HUES48 (cell line): ENCODE results near the gene NDRG3.
"Not testable (repeated sequence)": the region's sequence is repeated elsewhere in the genome, so short reads cannot be mapped to it uniquely, and the experiment has no call there.

ENCODE experiments used
- H3K27ac ChIP-seq: one replicate; pipeline ENCODE4 v1.7.0; 2013; ENCODE audit warnings: low read depth, low read length, inconsistent platforms
- H3K27me3 ChIP-seq: 2 replicates; pipeline ENCODE4 v1.6.1; 2013; ENCODE audit warnings: mild to moderate bottlenecking, low read length; ENCODE audit not compliant: control insufficient read depth, insufficient read depth
- H3K36me3 ChIP-seq: 2 replicates; pipeline ENCODE4 v1.6.1; 2013; ENCODE audit warnings: low read length; ENCODE audit not compliant: control insufficient read depth, insufficient read depth
- H3K4me1 ChIP-seq: 2 replicates; pipeline ENCODE4 v1.6.1; 2013; ENCODE audit warnings: mild to moderate bottlenecking, low read length; ENCODE audit not compliant: control insufficient read depth, insufficient read depth
- H3K4me3 ChIP-seq: 2 replicates; pipeline ENCODE4 v1.5.1; 2013; ENCODE audit warnings: mild to moderate bottlenecking, low read depth, low read length
- H3K9ac ChIP-seq: 2 replicates; pipeline ENCODE4 v1.6.1; 2013; ENCODE audit warnings: mild to moderate bottlenecking, low read depth, low read length, moderate library complexity
- H3K9me3 ChIP-seq: 2 replicates; pipeline ENCODE4 v1.6.1; 2013; ENCODE audit warnings: low read length; ENCODE audit not compliant: control insufficient read depth, insufficient read depth

Gene NDRG3

GRCh38 chr20:36645353-36645752 is 100.5 kb downstream of the NDRG3 start:
- H3K36me3 ChIP-seq, result no peaks in the 10 kb centered on the region
- no peaks in the 10 kb centered on the region for H3K27me3 ChIP-seq
- no peak overlapping the region for H3K27ac ChIP-seq
- H3K4me3 ChIP-seq, result no peak overlapping the region
- H3K9me3 ChIP-seq, result no peaks in the 10 kb centered on the region
- no peak overlapping the region for H3K9ac ChIP-seq
- H3K4me1 ChIP-seq, result peaks cover 13% of the 10 kb centered on the region

- Histone ChIP-seq H3K4me3 (no peak overlapping the region), H3K9ac (no peak overlapping the region), H3K27ac (no peak overlapping the region), H3K27me3 (no peaks in the 10 kb centered on the region), H3K36me3 (no peaks in the 10 kb centered on the region), H3K4me1 (peaks cover 13% of the 10 kb centered on the region), H3K9me3 (no peaks in the 10 kb centered on the region)
Measured at GRCh38 chr20:36644706-36645095, 101.2 kb downstream of the NDRG3 start.

DNA sequence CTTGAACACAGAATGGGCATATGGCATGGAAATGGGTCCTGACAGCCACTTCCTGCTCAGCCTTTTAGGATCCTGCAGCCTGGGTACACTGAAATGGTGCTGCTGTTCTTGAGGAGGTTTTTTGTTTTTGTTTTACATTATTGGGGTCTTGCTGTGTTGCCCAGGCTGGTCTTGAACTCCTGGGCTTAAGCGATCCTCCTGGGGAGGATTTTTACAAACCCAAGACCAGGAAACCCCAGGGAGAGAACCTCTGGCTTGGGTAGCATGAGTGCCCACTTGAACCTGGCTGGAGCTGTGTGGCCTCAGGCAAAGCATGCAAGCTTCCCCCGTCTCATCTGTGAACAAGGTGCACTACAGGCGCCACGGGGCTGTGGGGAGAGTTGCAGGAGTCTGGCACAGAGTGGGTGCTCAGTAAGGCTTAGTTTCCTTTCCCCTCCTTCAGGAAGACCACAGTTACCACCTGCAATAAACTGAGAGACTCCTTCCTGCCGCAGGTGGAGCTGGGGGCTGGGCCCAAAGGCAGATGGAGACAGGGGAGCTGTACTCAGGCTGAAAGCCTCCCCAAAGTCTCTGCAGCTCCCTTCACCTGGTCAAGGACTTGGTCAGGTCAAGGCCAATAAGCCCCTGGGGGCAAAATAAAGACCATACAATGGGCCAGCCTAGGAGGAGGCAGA is 101.7 kb downstream of the NDRG3 start:
- Histone ChIP-seq H3K27ac (no peak overlapping the region), H3K9me3 (no peaks in the 10 kb centered on the region), H3K27me3 (no peaks in the 10 kb centered on the region), H3K4me1 (peaks cover 13% of the 10 kb centered on the region), H3K4me3 (no peak overlapping the region), H3K36me3 (no peaks in the 10 kb centered on the region), H3K9ac (no peak overlapping the region)

GRCh38 chr20:36642136-36642535 is 103.8 kb downstream of the NDRG3 start:
- H3K4me3 ChIP-seq, result no peak overlapping the region
- H3K36me3 ChIP-seq, result no peaks in the 10 kb centered on the region
- no peak overlapping the region for H3K27ac ChIP-seq
- peaks cover 13% of the 10 kb centered on the region for H3K4me1 ChIP-seq
- H3K27me3 ChIP-seq, result no peaks in the 10 kb centered on the region
- no peaks in the 10 kb centered on the region for H3K9me3 ChIP-seq
- no peak overlapping the region for H3K9ac ChIP-seq

DNA sequence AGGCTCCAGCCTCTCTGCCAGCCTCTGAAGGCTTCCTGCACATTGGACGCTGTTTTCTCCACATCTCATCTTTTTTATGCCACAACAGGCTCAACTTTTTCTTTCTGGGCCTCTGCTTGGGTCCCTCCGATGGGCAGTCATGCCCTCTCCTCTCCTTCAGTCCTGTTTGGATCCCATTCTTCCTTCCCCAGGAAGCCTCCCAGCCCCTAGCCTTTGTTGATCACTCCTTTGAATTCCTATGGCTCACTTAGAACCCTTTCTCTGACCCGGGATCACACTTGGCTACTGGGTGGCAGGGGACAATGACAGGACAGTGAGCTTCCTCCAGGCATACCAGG is 104.4 kb downstream of the NDRG3 start:
- no peaks in the 10 kb centered on the region for H3K9me3 ChIP-seq
- no peak overlapping the region for H3K27ac ChIP-seq
- peaks cover 11% of the 10 kb centered on the region for H3K4me1 ChIP-seq
- no peaks in the 10 kb centered on the region for H3K27me3 ChIP-seq
- no peak overlapping the region for H3K4me3 ChIP-seq
- H3K36me3 ChIP-seq, result no peaks in the 10 kb centered on the region
- no peak overlapping the region for H3K9ac ChIP-seq

DNA sequence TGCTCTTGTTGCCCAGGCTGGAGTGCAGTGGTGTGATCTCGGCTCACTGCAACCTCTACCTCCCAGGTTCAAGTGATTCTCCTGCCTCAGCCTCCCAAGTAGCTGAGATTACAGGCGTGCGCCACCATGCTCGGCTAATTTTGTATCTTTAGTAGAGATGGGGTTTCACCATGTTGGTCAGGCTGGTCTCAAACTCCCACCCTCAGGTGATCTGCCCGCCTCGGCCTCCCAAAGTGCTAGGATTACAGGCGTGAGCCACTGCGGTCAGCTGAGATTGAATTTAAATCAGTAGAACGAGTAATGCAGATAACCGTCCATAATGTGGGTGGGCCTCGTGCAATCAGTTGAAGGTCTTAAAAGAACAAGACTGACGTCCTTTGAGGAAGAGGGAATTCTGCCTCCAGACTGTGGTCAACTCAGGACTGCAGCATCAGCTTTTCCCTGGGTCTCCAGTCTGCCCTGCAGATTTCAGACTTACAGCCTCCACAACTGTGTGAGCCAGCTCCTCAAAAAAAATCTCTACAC is 107.0 kb downstream of the NDRG3 start:
- not testable (repeated sequence) for H3K9me3 ChIP-seq, H3K27me3 ChIP-seq, H3K27ac ChIP-seq, H3K9ac ChIP-seq, H3K36me3 ChIP-seq, H3K4me1 ChIP-seq, H3K4me3 ChIP-seq

- Histone ChIP-seq H3K27me3 (no peaks in the 10 kb centered on the region), H3K4me1 (no peaks in the 10 kb centered on the region), H3K36me3 (no peaks in the 10 kb centered on the region), H3K4me3 (no peak overlapping the region), H3K9ac (no peak overlapping the region), H3K27ac (no peak overlapping the region), H3K9me3 (no peaks in the 10 kb centered on the region)
Measured at GRCh38 chr20:36634342-36634741, 111.5 kb downstream of the NDRG3 start.

DNA sequence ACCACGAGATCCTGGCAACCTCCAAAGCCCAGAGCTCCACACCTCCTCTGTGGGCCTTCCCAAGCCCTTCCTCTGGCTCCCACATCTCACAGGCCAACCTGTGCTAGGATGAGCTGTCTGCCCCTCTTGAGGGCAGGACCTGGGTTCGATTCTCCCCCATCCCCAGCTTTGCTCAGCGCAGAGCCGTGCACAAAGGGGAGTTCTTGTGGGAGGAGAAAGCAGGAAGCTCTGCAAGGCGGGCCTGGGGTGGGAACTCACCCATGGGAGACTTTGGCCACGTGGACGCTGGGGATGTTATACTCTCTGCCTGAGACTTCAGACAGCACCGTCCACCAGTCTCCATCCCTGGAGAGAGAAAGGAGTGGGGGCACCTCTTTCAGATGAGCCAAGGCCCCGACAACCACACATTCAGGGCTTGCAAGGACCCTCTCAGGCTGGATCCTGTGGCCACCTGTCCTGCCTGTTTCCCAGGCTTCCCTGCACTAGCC is 112.6 kb downstream of the NDRG3 start:
- Histone ChIP-seq H3K9me3 (no peaks in the 10 kb centered on the region), H3K27ac (no peak overlapping the region), H3K4me3 (no peak overlapping the region), H3K27me3 (no peaks in the 10 kb centered on the region), H3K9ac (no peak overlapping the region), H3K36me3 (no peaks in the 10 kb centered on the region), H3K4me1 (no peaks in the 10 kb centered on the region)

- Histone ChIP-seq H3K9me3 (no peaks in the 10 kb centered on the region), H3K27me3 (no peaks in the 10 kb centered on the region), H3K4me3 (no peak overlapping the region), H3K27ac (no peak overlapping the region), H3K4me1 (no peaks in the 10 kb centered on the region), H3K36me3 (no peaks in the 10 kb centered on the region), H3K9ac (no peak overlapping the region)
Measured at GRCh38 chr20:36632487-36633284, 113.2 kb downstream of the NDRG3 start.

DNA sequence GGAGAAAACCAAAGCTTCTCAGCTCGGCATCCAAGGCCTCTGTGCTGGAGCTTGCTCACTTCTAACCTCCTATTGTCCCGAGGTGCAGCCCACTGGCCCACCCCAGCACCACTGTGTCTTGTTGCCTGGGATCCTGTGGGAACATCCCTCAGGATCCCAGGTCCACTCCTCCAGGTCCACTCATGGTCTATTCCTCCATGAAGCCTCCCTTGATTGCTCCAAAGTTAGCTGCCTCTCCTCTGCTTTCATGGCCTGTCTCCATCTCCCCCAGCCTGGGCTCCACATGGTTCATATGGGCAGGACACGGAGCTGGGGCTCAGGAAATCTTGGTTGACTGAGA is 113.8 kb downstream of the NDRG3 start:
- no peaks in the 10 kb centered on the region for H3K36me3 ChIP-seq
- H3K9me3 ChIP-seq, result no peaks in the 10 kb centered on the region
- H3K4me1 ChIP-seq, result no peaks in the 10 kb centered on the region
- H3K27ac ChIP-seq, result no peak overlapping the region
- no peaks in the 10 kb centered on the region for H3K27me3 ChIP-seq
- no peak overlapping the region for H3K9ac ChIP-seq
- H3K4me3 ChIP-seq, result no peak overlapping the region

DNA sequence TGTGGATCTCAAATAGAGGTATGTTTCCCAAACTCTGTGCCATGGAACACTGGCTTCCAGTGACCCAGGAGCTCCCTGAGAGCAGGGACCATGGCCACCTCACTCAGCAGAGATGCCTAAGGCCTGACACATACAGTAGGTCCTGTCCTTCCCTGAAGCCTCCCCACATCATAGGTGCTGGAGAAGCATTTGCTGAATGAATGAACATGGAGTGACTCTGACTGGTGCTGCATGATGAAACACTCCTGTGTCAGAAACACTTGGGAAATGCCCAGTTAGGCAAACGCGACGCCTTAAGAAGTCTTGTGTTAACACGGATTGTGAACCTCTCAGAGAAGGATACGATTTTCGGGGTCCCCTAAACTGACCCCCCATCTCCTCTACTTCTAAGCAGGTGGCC is 114.2 kb downstream of the NDRG3 start:
- Histone ChIP-seq H3K4me3 (no peak overlapping the region), H3K4me1 (no peaks in the 10 kb centered on the region), H3K27ac (no peak overlapping the region), H3K9me3 (no peaks in the 10 kb centered on the region), H3K27me3 (no peaks in the 10 kb centered on the region), H3K36me3 (no peaks in the 10 kb centered on the region), H3K9ac (no peak overlapping the region)
